HG03565 (cell line): ENCODE results near the gene TRANK1.
A peak's percentile ranks its signal among the peaks of the same experiment; 100 is the strongest.
"Not testable (repeated sequence)": the region's sequence is repeated elsewhere in the genome, so short reads cannot be mapped to it uniquely, and the experiment has no call there.

Source experiments
- ATAC-seq: cut with Tn5 transposase; IDR thresholded peaks from one replicate; pipeline ENCODE4 v1.9.1; 2021; ENCODE audit warnings: mild to moderate bottlenecking, moderate library complexity; ENCODE audit not compliant: unreplicated experiment

TRANK1 gene

GRCh38 chr3:36944641-36945270 is at the start of gene TRANK1:
Gene TRANK1, minus strand, starts transcription at chr3:36945054. Its CDS starts 245 bp downstream, at chr3:36944809.
- ATAC-seq = peak; percentile 47

DNA sequence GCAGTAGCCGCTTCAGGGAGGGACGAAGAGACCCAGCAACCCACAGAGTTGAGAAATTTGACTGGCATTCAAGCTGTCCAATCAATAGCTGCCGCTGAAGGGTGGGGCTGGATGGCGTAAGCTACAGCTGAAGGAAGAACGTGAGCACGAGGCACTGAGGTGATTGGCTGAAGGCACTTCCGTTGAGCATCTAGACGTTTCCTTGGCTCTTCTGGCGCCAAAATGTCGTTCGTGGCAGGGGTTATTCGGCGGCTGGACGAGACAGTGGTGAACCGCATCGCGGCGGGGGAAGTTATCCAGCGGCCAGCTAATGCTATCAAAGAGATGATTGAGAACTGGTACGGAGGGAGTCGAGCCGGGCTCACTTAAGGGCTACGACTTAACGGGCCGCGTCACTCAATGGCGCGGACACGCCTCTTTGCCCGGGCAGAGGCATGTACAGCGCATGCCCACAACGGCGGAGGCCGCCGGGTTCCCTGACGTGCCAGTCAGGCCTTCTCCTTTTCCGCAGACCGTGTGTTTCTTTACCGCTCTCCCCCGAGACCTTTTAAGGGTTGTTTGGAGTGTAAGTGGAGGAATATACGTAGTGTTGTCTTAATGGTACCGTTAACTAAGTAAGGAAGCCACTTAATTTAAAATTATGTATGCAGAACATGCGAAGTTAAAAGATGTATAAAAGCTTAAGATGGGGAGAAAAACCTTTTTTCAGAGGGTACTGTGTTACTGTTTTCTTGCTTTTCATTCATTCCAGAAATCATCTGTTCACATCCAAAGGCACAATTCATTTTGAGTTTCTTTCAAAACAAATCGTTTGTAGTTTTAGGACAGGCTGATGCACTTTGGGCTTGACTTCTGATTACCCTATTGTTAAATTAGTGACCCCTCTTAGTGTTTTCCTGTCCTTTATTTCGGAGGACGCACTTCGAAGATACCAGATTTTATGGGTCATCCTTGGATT is 48.8 kb upstream of the TRANK1 start, which contains the start of gene MLH1:
TSS of gene MLH1 (plus strand) at position 193 of the 958 bp plus-strand sequence. CDS start at position 223, 30 bp downstream.
- ATAC-seq = peak; percentile 90

- peak; percentile 12 for ATAC-seq
Measured at GRCh38 chr3:36992806-36993325, 48.0 kb upstream of the TRANK1 start, which contains the start of gene EPM2AIP1. Gene EPM2AIP1, minus strand, starts transcription at chr3:36993131. Its CDS starts 54 bp downstream, at chr3:36993077.

- ATAC-seq = no peak
Measured at GRCh38 chr3:36991923-36992805, 47.3 kb upstream of the TRANK1 start.

DNA sequence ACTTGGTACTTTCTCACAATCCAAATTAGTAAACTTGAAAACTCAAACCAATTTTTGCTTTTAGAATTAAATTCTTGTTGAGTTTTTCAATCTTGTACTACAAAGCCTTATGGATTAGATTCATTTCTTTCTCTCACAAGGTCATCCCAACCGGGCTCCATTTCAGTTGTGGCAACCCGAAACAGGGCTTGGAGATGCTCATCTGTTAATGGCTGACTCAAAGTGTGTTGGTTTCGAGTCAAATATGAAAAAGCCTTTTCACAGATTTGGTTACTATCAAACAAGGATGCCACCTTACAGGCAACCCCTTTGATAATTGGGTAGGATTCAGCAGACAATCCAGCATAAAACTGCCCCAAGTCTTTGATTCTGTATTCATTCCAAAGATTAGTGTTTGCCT is 46.3 kb upstream of the TRANK1 start:
- no peak for ATAC-seq

GRCh38 chr3:36989568-36989967 is 44.7 kb upstream of the TRANK1 start:
- ATAC-seq = no peak

GRCh38 chr3:36989005-36989404 is 44.2 kb upstream of the TRANK1 start:
- ATAC-seq = no peak

GRCh38 chr3:36988356-36988755 is 43.5 kb upstream of the TRANK1 start:
- no peak for ATAC-seq

- ATAC-seq = no peak
Measured at GRCh38 chr3:36981006-36981405, 36.2 kb upstream of the TRANK1 start.

- no peak for ATAC-seq
Measured at GRCh38 chr3:36973139-36973538, 28.3 kb upstream of the TRANK1 start.

DNA sequence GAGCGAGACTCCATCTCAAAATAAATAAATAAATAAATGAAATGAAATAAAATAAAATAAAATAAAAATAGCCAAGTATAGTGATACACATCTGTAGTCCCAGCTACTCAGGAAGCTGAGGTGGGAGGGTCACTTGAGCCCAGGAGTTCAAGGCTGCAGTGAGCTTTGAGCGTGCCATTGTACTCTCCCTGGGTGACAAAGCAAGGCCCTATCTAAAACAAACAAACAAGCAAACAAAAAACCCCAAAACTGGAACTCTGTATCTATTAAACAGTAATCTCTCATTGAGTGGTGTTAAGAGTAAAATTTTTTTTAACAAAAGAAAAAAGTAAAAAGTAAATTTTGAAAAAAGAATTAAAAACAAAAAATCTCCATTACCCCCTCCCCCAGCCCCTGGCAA is 27.3 kb upstream of the TRANK1 start:
- ATAC-seq = no peak

DNA sequence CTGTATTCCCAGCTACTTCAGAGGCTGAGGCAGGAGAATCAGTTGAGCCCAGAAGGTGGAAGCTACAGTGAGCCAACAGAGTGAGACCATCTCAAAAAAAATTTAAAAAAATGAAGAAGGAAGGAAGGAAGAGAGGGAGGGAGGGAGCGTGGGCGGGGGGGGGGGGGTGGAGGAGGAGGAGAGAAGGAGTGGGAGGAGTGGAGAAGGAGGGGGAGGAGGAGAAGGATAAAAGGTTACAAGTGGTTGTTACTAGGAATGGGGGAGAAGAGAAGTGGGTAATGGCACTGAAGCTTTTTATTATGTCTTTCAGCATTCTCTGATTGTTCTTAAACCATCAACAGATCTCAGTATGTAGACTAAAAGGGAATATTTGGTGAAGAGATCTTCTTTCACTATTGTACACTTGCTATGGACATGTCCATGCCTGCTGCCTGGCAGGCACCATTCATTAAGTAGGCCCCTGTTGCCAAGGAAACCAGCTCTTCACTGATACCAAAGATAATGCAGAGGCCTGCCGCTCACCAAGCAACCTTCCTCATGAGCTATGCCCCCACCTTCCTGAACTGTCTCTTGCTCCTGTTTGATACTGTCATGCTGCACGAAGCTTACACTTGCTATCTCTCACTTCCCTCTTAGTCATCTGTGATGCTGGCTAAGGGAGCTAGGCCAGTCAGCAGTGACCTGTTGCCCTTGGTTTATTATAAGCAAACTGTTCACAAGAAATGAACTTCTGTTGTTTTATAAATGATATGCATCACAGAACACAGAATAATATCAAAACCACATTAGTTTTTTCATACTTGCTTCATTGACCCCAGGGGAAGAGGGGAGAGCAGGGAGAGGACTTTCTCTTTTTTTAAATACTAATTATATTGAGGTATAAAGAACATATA is 24.9 kb upstream of the TRANK1 start:
- ATAC-seq = peak; percentile 99

GRCh38 chr3:36969085-36969484 is 24.2 kb upstream of the TRANK1 start:
- ATAC-seq = no peak

DNA sequence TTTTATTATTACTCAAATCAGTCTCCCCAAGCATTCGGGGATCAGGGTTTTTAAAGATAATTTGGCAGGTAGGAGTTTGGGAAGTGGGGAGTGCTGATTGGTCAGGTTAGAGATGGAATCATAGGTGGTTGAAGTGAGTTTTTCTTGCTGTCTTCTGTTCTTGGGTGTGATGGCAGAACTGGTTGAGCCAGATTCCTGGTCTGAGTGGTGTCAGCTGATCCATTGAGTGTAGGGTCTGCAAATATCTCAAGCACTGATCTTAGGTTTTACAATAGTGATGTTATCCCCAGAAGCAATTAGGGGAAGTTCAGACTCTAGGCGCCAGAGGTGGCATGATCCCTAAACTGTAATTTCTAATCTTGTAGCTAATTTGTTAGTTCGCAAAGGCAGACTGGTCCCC is 20.6 kb upstream of the TRANK1 start:
- no peak for ATAC-seq

- ATAC-seq = peak; percentile 72
Measured at GRCh38 chr3:36964817-36965216, 20.0 kb upstream of the TRANK1 start.

DNA sequence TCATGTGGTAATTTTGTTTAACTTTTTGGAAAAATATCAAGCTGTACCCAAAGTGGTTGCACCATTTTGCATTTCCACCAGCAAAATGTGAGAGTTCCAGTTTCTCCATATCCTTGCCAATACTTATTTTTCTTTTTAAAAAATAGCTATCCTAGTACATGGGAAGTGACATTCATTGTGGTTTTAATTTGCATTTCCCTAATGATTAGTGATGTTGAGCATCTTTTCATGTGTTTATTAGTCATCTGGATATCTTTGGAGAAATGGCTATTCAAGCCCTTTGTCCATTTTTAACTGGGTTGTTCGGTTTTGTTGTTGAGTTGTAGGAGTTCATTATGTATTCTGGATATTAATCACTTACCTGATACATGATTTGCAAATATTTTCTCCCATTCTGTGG is 19.5 kb upstream of the TRANK1 start:
- no peak for ATAC-seq

DNA sequence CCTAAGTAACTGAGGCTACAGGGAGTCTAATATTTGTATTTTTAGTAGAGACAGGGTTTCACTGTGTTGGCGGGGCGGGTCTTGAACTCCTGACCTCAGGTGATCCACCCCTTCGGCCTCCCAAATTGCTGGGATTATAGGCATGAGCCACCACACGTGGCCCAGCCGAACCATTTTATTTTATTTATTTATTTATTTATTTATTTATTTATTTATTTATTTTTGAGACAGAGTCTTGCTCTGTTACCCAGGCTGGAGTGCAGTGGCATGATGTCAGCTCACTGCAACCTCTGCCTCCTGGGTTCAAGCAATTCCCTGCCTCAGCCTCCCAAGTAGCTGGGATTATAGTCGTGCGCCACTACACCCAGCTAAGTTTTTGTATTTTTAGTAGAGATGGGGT is 18.2 kb upstream of the TRANK1 start:
- not testable (repeated sequence) for ATAC-seq

DNA sequence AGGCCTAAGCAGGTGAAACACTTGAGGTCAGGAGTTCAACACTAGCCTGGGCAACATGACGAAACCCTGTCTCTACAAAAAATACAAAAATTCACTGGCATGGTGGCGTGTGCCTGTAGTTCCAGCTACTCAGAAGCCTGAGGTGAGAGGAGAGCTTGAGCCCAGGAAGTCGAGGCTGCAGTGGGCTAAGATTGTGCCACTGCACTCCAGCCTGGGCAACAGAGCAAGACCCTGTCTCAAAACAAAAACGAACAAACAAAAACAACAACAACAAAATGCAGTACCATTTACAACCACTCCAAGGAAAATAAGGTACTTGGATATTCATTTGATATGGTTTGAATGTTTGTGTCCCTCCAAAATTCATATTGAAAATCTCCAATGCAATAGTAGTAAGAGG is 15.6 kb upstream of the TRANK1 start:
- no peak for ATAC-seq

- no peak for ATAC-seq
Measured at GRCh38 chr3:36959821-36960220, 15.0 kb upstream of the TRANK1 start.
